ENCODE results near the gene TMEM52B. TPM values are rescaled to one million over a fixed set of nuclear protein-coding genes. Genes with fewer than 3 reads are reported as not detected.

Gene TMEM52B
- total RNA-seq, 6 experiments from 2014 or later, result 0.06 TPM; not detected in 4

DNA sequence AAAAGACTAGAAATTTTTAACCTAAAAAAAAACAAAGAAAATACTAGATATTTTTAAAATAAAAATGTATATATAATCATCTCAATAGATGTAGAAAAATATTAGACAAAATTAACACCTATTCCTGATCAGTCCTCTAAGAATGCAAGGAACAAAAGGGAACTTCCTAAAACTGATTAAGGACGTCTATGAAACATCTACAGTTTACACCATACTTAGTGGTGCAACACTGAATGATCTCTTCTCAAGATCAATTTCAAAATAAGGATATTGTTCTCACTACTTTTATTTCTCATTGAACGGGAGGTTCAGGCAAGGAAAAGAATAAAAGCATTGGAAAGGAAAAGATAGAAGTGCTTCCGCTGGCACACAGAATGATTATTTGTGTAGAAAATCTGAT, 22.9 kb upstream of the TMEM52B start:
- DNase-seq (no peak), ATAC-seq (no peak)
- WGBS (ENCODE audit: insufficient coverage, low coverage, low lambda C conversion rate, missing lambda C conversion rate), result 43% methylated on average over 3 of the region's 3 CpGs
- intact Hi-C loops (cut with DNase I), result no loop called here
- Histone ChIP-seq H3K9me3 (no peaks in the 10 kb centered on the region), H3K27me3 (no peaks in the 10 kb centered on the region), H3K36me3 (no peaks in the 10 kb centered on the region), H3K27ac (no peak overlapping the region), H3K4me3 (no peak overlapping the region), H3K4me1 (no peaks in the 10 kb centered on the region)
- TF ChIP-seq POLR2A (IDR thresholded peaks at IDR 0.05), result no peak
- TF ChIP-seq, protein P1, sequence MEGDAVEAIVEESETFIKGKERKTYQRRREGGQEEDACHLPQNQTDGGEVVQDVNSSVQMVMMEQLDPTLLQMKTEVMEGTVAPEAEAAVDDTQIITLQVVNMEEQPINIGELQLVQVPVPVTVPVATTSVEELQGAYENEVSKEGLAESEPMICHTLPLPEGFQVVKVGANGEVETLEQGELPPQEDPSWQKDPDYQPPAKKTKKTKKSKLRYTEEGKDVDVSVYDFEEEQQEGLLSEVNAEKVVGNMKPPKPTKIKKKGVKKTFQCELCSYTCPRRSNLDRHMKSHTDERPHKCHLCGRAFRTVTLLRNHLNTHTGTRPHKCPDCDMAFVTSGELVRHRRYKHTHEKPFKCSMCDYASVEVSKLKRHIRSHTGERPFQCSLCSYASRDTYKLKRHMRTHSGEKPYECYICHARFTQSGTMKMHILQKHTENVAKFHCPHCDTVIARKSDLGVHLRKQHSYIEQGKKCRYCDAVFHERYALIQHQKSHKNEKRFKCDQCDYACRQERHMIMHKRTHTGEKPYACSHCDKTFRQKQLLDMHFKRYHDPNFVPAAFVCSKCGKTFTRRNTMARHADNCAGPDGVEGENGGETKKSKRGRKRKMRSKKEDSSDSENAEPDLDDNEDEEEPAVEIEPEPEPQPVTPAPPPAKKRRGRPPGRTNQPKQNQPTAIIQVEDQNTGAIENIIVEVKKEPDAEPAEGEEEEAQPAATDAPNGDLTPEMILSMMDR (IDR thresholded peaks at IDR 0.05), result no peak

DNA sequence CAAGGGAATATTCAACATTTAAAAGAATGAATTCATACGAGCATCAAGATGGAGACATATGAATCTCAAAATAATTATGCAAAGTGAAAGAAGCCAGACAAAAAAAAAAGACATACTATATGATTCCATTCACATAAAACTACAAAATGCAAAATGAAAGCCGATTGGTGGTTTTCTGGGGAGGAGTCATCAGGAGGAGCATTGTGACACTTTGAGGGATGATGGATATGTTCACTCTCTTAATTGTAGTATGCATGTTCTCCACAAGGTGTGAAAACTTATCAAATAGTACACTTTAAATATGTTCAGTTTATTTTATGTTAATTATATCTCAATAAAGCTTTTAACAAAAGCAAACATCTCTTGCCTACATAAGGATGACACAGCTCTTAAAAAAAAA, 20.4 kb upstream of the TMEM52B start:
- TF ChIP-seq, protein P1 (IDR thresholded peaks at IDR 0.05), result no peak
- TF ChIP-seq POLR2A (IDR thresholded peaks at IDR 0.05), result no peak
- intact Hi-C loops (cut with DNase I), result no loop called here
- 68% methylated on average over 2 of the region's 2 CpGs for WGBS (ENCODE audit: insufficient coverage, low coverage, low lambda C conversion rate, missing lambda C conversion rate)

DNA sequence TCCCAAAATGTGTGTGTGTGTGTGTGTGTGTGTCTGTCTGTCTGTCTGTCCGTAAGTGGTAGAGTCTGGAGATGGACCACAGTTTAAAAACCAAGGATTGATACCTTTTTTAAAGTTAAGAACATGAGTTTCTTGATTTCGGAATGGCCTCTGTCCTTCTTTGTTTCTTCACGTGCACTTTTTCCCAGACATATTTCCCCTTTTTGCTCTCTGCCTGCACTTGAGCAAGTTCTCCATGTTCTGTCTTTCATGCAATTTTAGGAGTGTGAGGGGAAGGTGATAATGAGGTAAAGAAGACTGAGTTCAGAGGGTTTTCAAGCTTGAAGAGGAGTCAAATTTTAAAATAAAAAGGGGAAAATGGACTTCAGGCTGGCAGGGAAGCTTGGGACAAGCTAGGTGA, 19.6 kb upstream of the TMEM52B start:
- DNase-seq (no peak), ATAC-seq (no peak)
- Histone ChIP-seq H3K4me1 (no peaks in the 10 kb centered on the region), H3K27me3 (no peaks in the 10 kb centered on the region), H3K4me3 (no peak overlapping the region), H3K27ac (no peak overlapping the region), H3K36me3 (no peaks in the 10 kb centered on the region), H3K9me3 (no peaks in the 10 kb centered on the region)
- TF ChIP-seq, protein P1 (IDR thresholded peaks at IDR 0.05), result no peak
- no peak for TF ChIP-seq POLR2A (IDR thresholded peaks at IDR 0.05)
- intact Hi-C loops (cut with DNase I), result no loop called here
- 57% methylated on average over 3 of the region's 3 CpGs for WGBS (ENCODE audit: insufficient coverage, low coverage, low lambda C conversion rate, missing lambda C conversion rate)

More for the DNA sequence above, 20.4 kb upstream of the TMEM52B start:
- H3K27ac ChIP-seq, result no peak overlapping the region
- no peaks in the 10 kb centered on the region for H3K4me1 ChIP-seq
- H3K27me3 ChIP-seq, result no peaks in the 10 kb centered on the region
- DNase-seq (no peak), ATAC-seq (no peak)
- no peaks in the 10 kb centered on the region for H3K36me3 ChIP-seq
- no peaks in the 10 kb centered on the region for H3K9me3 ChIP-seq
- H3K4me3 ChIP-seq, result no peak overlapping the region

DNA sequence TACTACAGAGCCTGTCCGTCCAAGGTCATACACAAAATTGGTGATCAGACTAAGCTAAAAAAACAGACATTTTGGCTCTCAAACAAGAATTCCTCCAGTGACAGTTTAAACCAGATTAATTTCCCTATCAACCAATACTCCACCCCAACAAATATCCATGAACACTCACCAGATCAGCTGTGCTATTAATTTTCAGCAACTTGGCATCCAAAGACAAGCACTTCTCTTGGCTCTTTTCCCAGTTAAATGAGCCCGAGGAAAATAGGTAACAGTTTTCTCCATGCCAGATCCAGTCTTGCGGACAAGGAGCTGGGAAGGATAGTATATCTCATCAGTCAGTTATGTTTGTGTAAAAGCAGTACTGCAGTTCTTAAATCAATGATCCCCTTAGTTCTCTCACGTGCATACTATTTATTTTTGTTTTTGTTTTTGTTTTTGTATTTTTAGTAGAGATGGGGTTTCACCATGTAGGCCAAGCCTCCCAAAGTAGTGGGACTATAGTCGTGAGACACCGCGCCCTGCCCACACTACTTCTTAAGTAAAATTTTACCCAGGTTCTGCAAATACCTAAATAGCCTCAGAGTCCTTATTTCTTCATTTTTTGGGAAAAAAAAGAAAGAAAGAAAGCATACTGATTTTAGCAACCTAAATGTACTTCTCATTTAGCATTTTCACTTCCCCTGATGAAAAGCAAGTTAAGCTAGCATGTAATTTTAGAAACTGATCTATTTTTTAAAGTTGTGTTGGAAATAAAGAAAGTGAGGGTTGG, 18.0 kb upstream of the TMEM52B start:
- WGBS (ENCODE audit: insufficient coverage, low coverage, low lambda C conversion rate, missing lambda C conversion rate), result 51% methylated on average over 7 of the region's 7 CpGs
- Histone ChIP-seq H3K36me3 (no peaks in the 10 kb centered on the region), H3K27me3 (no peaks in the 10 kb centered on the region), H3K27ac (no peak overlapping the region), H3K4me1 (no peaks in the 10 kb centered on the region), H3K4me3 (no peak overlapping the region), H3K9me3 (no peaks in the 10 kb centered on the region)
- intact Hi-C loops (cut with DNase I), result no loop called here
- no peak for TF ChIP-seq POLR2A (IDR thresholded peaks at IDR 0.05)
- TF ChIP-seq, protein P1 (IDR thresholded peaks at IDR 0.05), result no peak
- ATAC-seq (no peak), DNase-seq (no peak)

Data from right lobe of liver (tissue), 6 donors.